PC-9 (cell line): ENCODE measurements around the gene PWWP2B.

Experiments
- CTCF ChIP-seq: fragments of 200-600 bp; sonication (generic); conservative IDR thresholded peaks from 2 replicates; pipeline ENCODE4 v1.6.1; 2017; ENCODE audit warnings: mixed run types, antibody characterized with exemption, mild to moderate bottlenecking, moderate library complexity
- EZH2 ChIP-seq: fragments of 200-600 bp; sonication (generic); IDR thresholded peaks from 2 replicates; pipeline ENCODE4 v1.8.0; 2017; ENCODE audit warnings: antibody characterized with exemption, low read depth

DNA sequence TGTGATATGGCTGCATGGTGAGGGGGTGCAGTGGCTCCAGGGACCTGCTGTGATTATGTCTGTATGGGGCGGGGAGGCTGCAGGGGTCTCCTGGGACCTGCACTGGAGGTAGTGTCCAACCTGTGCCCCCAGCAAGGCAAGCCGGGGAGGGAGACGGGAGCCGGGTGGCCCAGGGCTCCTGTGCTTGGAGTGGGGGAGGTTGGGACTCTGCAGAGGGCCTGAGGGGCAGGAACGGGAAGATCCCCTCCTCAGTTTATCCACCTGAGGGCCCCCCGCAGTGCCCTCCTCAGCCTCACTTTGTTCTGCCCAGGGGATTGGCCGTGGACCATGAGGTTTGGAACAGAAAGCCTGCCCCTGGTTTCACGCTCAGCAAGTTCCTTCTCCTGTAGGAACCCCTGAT lies 22.8 kb upstream of the PWWP2B start:
- TF ChIP-seq CTCF (no peak), EZH2 (no peak)
